HG03354 (cell line): ENCODE results near the gene RARG.
"Not testable (repeated sequence)": the region's sequence is repeated elsewhere in the genome, so short reads cannot be mapped to it uniquely, and the experiment has no call there.

Source experiments
- ATAC-seq: cut with Tn5 transposase; IDR thresholded peaks from one replicate; pipeline ENCODE4 v1.9.1; 2021; ENCODE audit warnings: mild to moderate bottlenecking; ENCODE audit not compliant: unreplicated experiment, poor library complexity, severe bottlenecking

RARG gene

GRCh38 chr12:53179687-53180219, 52.3 kb downstream of the RARG start:
- ATAC-seq, result peak; percentile 24

- ATAC-seq, result not testable (repeated sequence)
Observed at GRCh38 chr12:53178803-53179202, 53.2 kb downstream of the RARG start.

DNA sequence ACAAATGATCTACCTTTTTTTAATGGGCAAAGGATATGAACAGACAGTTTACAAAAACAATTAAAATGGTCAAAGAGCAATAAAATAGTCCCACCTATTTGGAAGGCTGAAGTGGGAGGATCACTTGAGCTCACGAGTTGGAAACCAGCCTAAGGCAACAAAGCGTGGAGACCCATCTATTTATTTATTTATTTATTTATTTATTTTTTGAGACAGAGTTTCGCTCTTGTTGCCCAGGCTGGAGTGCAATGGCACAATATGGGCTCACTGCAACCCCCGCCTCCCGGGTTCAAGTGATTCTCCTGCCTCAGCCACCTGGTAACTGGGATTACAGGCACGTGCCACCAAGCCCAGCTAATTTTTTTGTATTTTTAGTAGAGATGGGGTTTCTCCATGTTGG, 54.6 kb downstream of the RARG start:
- not testable (repeated sequence) for ATAC-seq

DNA sequence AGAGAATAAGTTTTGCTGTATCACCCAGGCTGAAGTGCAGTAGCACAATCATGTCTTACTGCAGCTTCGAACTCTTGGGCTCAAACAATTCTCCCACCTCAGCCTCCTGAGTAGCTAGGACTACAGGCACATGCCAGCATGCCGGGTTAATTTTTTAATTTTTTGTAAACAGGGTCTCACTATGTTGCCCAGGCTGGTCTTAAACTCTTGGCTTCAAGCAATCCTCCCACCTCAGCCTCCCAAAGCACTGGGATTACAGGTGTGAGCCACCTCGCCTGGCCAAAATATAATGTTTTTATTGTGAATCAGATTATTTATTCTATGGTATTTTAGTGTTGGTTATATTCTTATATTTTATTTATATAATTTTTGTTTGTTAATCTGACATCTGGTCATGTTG, 55.3 kb downstream of the RARG start:
- ATAC-seq, result no peak

DNA sequence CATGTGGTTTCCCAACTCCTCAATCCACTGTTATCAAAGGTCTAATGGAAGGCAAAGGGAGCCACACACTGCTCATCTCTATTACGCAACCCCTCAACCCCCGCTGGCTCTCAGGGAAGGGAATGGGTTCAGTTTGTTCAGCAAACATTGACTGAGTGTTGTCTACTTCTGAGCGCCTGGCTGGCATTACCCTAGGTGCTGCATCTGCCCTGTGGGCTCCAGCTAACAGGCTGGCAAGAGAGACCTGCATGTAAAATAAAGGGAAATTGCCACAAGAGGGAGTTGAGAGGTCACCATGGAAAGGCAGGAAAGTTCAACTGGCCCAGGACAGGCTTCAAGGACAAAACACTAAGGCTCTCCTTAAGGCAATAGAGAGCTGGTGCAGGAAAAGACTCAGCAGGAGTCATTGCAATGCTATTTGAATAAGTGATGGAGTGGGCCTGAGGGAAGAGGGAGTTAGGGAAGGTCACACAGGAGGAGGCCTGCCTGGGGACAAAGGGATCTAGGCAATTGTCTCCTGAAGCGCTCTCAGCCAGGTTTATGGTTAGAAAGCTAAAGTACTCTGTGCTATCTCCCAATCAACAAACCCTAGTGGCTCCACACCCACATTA, 57.0 kb downstream of the RARG start:
- ATAC-seq, result no peak

- no peak for ATAC-seq
Observed at GRCh38 chr12:53173085-53173715, 58.8 kb downstream of the RARG start.

DNA sequence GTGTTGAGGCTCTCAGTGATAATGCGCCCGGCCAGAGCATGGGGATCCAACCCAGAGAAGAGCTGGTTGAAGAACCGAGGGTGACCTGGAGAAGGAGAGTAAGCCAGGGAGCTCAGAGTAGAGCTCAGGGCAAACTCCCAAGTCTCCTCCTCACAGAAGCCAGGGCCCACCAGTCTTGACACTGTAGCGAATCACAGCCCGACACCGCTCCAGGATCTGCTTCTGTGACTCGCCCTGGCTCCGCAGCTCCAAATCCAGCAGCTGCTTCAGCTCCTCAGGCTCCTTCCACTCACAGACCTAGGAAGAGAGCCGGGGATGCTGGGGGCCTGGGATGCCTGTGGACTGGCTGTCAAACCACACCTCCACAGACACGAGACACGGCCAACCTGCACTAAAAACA, 59.7 kb downstream of the RARG start:
- no peak for ATAC-seq

GRCh38 chr12:53171725-53172329, 60.2 kb downstream of the RARG start:
- ATAC-seq, result no peak

GRCh38 chr12:53170876-53171724, 60.9 kb downstream of the RARG start:
- no peak for ATAC-seq

DNA sequence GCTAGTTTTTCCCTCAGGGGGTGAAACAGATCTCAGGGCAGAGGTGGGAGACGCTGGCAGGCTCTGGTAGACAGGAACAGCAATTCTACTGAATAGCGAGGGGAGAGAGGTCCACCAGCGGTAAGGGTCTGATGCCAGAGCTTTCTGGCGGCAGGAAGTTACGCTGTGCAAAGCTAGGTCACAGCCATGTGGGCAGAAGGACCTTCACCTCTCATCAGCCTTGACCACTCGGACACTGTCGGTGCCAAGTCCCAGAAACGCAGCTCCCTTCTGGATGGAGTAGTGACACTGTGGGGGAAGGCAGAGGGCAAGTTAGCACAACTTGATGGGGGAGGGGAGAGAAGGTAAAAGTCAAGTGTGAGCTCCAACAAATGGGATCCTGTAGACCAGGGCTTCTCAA, 61.8 kb downstream of the RARG start:
- ATAC-seq, result no peak

- ATAC-seq, result no peak
Observed at GRCh38 chr12:53169644-53170043, 62.4 kb downstream of the RARG start.

DNA sequence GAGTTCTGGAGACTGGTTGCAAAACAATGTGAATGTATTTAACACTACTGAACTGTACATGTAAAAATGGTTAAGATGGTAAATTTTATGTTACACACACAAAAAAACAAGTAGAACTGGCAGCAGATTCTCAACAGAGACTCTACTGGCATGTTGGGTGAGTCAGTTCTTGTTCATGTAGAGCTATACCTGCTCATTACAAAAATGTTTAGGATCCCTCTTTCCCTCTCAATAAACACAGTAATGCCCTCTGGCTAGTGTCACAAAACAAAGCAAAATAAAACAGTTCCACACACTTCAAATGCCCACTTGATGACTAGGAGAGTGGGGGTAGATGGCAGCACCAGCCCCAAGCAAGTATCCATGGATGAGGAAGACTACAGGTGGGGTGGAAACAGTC, 65.2 kb downstream of the RARG start:
- no peak for ATAC-seq

GRCh38 chr12:53163008-53163407, 69.0 kb downstream of the RARG start:
- ATAC-seq, result not testable (repeated sequence)

- no peak for ATAC-seq
Observed at GRCh38 chr12:53161119-53161911, 70.7 kb downstream of the RARG start.

- ATAC-seq, result no peak
Observed at GRCh38 chr12:53160673-53161072, 71.3 kb downstream of the RARG start.
